SK-N-SH (cell line): ENCODE data around the gene UBFD1. TPM values are rescaled to one million over a fixed set of nuclear protein-coding genes. Genes with fewer than 3 reads are reported as not detected.

Experiments used
- CTCF ChIA-PET: fragments of 300-600, 350-600 bp; formaldehyde crosslinking; extraction: SDS; loops from one replicate; lab custom pipeline; 2021; lab: Yijun Ruan, JAX
- POLR2A ChIA-PET: fragments of 350-600 bp; sonication (Branson Sonifier 250); formaldehyde crosslinking; extraction: SDS; loops from one replicate; lab custom pipeline; 2020; ENCODE audit warnings: antibody characterized with exemption, inconsistent platforms; lab: Yijun Ruan, JAX
- DNase-seq: peaks from one replicate; pipeline ENCODE4 v3.0.0; 2012
- H2AFZ ChIP-seq: fragments of 200-600 bp; sonication (generic); 2 replicates; pipeline ENCODE4 v1.8.1; 2016; ENCODE audit warnings: antibody characterized with exemption, mild to moderate bottlenecking, low read depth
- H3F3A ChIP-seq: fragments of 200-600 bp; sonication (generic); replicated peaks from 2 replicates; pipeline ENCODE3; 2016; ENCODE audit warnings: antibody characterized with exemption, mild to moderate bottlenecking; ENCODE audit not compliant: insufficient read depth
- H3K27ac ChIP-seq, 2 experiments: fragments of 200-500 bp in 1 of 2; fragments of 200-600 bp in 1 of 2; sonication (Bioruptor generic) in 1 of 2; sonication (generic), shearing (Covaris generic) in 1 of 2; 2 replicates each; pipeline versions ENCODE4 v1.5.1 to v1.6.1; 2014 to 2016; ENCODE audit warnings: low read depth in 2 of 2, inconsistent platforms in 1 of 2, low read length in 1 of 2, mild to moderate bottlenecking in 1 of 2, mixed read lengths in 1 of 2
- H3K27me3 ChIP-seq: fragments of 200-600 bp; sonication (generic), shearing (Covaris generic); 2 replicates; pipeline ENCODE4 v1.6.1; 2016; ENCODE audit warnings: mixed run types; ENCODE audit not compliant: insufficient read depth
- H3K36me3 ChIP-seq, 2 experiments: fragments of 200-500 bp in 1 of 2; fragments of 200-600 bp in 1 of 2; sonication (Bioruptor generic) in 1 of 2; sonication (generic) in 1 of 2; replicated peaks in 1 of 2; 2 replicates each; pipeline versions ENCODE3 to v1.5.1; 2014 to 2016; ENCODE audit warnings: low read length in 1 of 2, mild to moderate bottlenecking in 1 of 2; ENCODE audit not compliant: insufficient read depth in 2 of 2, control insufficient read depth in 1 of 2
- H3K4me1 ChIP-seq, 2 experiments: fragments of 200-500 bp in 1 of 2; fragments of 200-600 bp in 1 of 2; sonication (Bioruptor generic) in 1 of 2; sonication (generic), shearing (Covaris generic) in 1 of 2; 2 replicates each; pipeline versions ENCODE4 v1.5.1 to v1.6.1; 2014 to 2016; ENCODE audit warnings: low read depth in 1 of 2, low read length in 1 of 2, mixed run types in 1 of 2; ENCODE audit not compliant: insufficient read depth in 2 of 2, control insufficient read depth in 1 of 2
- H3K4me2 ChIP-seq: fragments of 200-600 bp; sonication (generic), shearing (Covaris generic); 2 replicates; pipeline ENCODE4 v1.6.1; 2017; ENCODE audit warnings: mixed run types
- H3K4me3 ChIP-seq, 2 experiments: fragments of 200-500 bp in 1 of 2; fragments of 200-600 bp in 1 of 2; sonication (Bioruptor generic) in 1 of 2; sonication (generic), shearing (Covaris generic) in 1 of 2; 2 replicates each; pipeline versions ENCODE4 v1.5.1 to v1.8.1; 2014 to 2016; ENCODE audit warnings: low read depth in 2 of 2, inconsistent platforms in 1 of 2, low read length in 1 of 2, mild to moderate bottlenecking in 1 of 2, mixed read lengths in 1 of 2, moderate library complexity in 1 of 2
- H3K79me2 ChIP-seq: fragments of 200-600 bp; sonication (generic); 2 replicates; pipeline ENCODE4 v1.8.1; 2017; ENCODE audit warnings: mild to moderate bottlenecking; ENCODE audit not compliant: insufficient read depth
- H3K9ac ChIP-seq: fragments of 200-600 bp; sonication (generic); 2 replicates; pipeline ENCODE4 v1.6.1; 2017; ENCODE audit warnings: mixed run types
- H3K9me2 ChIP-seq: fragments of 200-600 bp; sonication (generic); 2 replicates; pipeline ENCODE4 v1.6.1; 2017; ENCODE audit warnings: mixed run types
- H3K9me3 ChIP-seq: fragments of 200-600 bp; sonication (generic); 2 replicates; pipeline ENCODE4 v1.6.1; 2017; ENCODE audit warnings: mixed run types, mild to moderate bottlenecking, moderate library complexity
- H4K20me1 ChIP-seq: fragments of 200-600 bp; sonication (generic); 2 replicates; pipeline ENCODE4 v1.6.1; 2017; ENCODE audit warnings: mild to moderate bottlenecking, mixed run types; ENCODE audit not compliant: insufficient read depth
- CTCF ChIP-seq: fragments of 200-600 bp; sonication (generic); IDR thresholded peaks from 2 replicates; pipeline ENCODE4 v1.6.1; 2017; ENCODE audit warnings: antibody characterized with exemption, mild to moderate bottlenecking, moderate library complexity
- EZH2phosphoT487 ChIP-seq: fragments of 200-600 bp; sonication (generic); IDR thresholded peaks from 2 replicates; pipeline ENCODE4 v1.6.1; 2017; ENCODE audit warnings: low read depth, mixed run types, mild to moderate bottlenecking, antibody characterized with exemption, moderate library complexity, borderline replicate concordance
- FOSL2 ChIP-seq: IDR thresholded peaks from 2 replicates; pipeline ENCODE4 v1.4.0; 2012; ENCODE audit warnings: low read depth, mild to moderate bottlenecking, moderate library complexity, borderline replicate concordance
- FOXM1 ChIP-seq: IDR thresholded peaks from 2 replicates; pipeline ENCODE4 v1.4.0; 2012; ENCODE audit warnings: low read depth, mild to moderate bottlenecking
- GABPA ChIP-seq: IDR thresholded peaks from 2 replicates; pipeline ENCODE4 v1.4.0; 2012; ENCODE audit warnings: low read depth, mild to moderate bottlenecking
- GATA2 ChIP-seq: sonication (generic); formaldehyde crosslinking; IDR thresholded peaks from 2 replicates; pipeline ENCODE4 v1.5.0; 2020; ENCODE audit warnings: mild to moderate bottlenecking, missing genetic modification reagents
- IRF3 ChIP-seq: fragments of 150-350 bp; IDR thresholded peaks from 2 replicates; pipeline ENCODE4 v1.6.1; 2016; ENCODE audit warnings: mild to moderate bottlenecking, low read depth, low read length
- JUND ChIP-seq: IDR thresholded peaks from 2 replicates; pipeline ENCODE4 v1.4.0; 2012
- MEF2A ChIP-seq: IDR thresholded peaks from 2 replicates; pipeline ENCODE4 v1.4.0; 2012; ENCODE audit warnings: low read depth, borderline replicate concordance
- NFIC ChIP-seq: IDR thresholded peaks from 2 replicates; pipeline ENCODE4 v1.4.0; 2012; ENCODE audit warnings: borderline replicate concordance
- PBX3 ChIP-seq: IDR thresholded peaks from 2 replicates; pipeline ENCODE4; 2012
- POLR2AphosphoS5 ChIP-seq: IDR thresholded peaks from 2 replicates; pipeline ENCODE4 v1.6.1; 2012; ENCODE audit warnings: low read depth, low read length
- REST ChIP-seq: IDR thresholded peaks from 2 replicates; pipeline ENCODE4 v1.6.1; 2012; ENCODE audit warnings: mild to moderate bottlenecking, low read depth, low read length, moderate library complexity
- RXRA ChIP-seq: IDR thresholded peaks from 2 replicates; pipeline ENCODE4 v1.4.0; 2012; ENCODE audit warnings: low read depth, mild to moderate bottlenecking, borderline replicate concordance
- TAF1 ChIP-seq: IDR thresholded peaks from 2 replicates; pipeline ENCODE4 v1.6.1; 2012; ENCODE audit warnings: low read depth, mild to moderate bottlenecking, low read length, moderate library complexity, borderline replicate concordance
- TCF12 ChIP-seq: IDR thresholded peaks from 2 replicates; pipeline ENCODE4 v1.4.0; 2012
- TEAD4 ChIP-seq: IDR thresholded peaks from 2 replicates; pipeline ENCODE4 v1.4.0; 2012; ENCODE audit warnings: mild to moderate bottlenecking, borderline replicate concordance; ENCODE audit not compliant: insufficient read depth
- USF1 ChIP-seq: IDR thresholded peaks from 2 replicates; pipeline ENCODE4 v1.4.0; 2012; ENCODE audit warnings: low read depth, borderline replicate concordance
- YY1 ChIP-seq: IDR thresholded peaks from 2 replicates; pipeline ENCODE4 v1.4.0; 2012; ENCODE audit warnings: low read depth, mild to moderate bottlenecking
- ZBTB33 ChIP-seq: IDR thresholded peaks from 2 replicates; pipeline ENCODE4 v1.4.0; 2012; ENCODE audit warnings: low read depth, borderline replicate concordance
- polyA plus RNA-seq, 3 experiments: library from polyadenylated mRNA; depleted of rRNA; stranded (reverse); fragments of >200 nt; gene quantifications; 2 replicates each; pipeline ENCODE4 v1.2.3, GENCODE V29; 2012

UBFD1 gene
- polyA plus RNA-seq, 1 of the 3 experiments (the other 2 are of a cell fraction): 66.1 TPM

GRCh38 chr16:23580391-23580790 lies 22.9 kb downstream of the UBFD1 start:
- Histone ChIP-seq H3K79me2 (no peaks in the 10 kb centered on the region), H3K27me3 (no peaks in the 10 kb centered on the region), H3K27ac (no peak overlapping the region), H3K4me3 (no peak overlapping the region), H3K9ac (no peak overlapping the region), H2AFZ (no peak overlapping the region), H3K4me2 (no peak overlapping the region), H3K9me2 (no peaks in the 10 kb centered on the region), H3K4me1 (no peaks in the 10 kb centered on the region), H3K9me3 (no peaks in the 10 kb centered on the region), H3F3A (peaks cover 24% of the 10 kb centered on the region), H3K36me3 (peaks cover 32 to 36% of the 10 kb centered on the region in 2 experiments), H4K20me1 (no peaks in the 10 kb centered on the region)
- POLR2A ChIA-PET: interaction anchor here (1.0 kb wide), 1 partner anchor 9 kb away, joined by 3 read pairs; no protein-coding TSS in a partner anchor
- DNase-seq: no peak
- TF ChIP-seq POLR2AphosphoS5: no peak
- no peak for TF ChIP-seq TCF12
- no peak for TF ChIP-seq EZH2phosphoT487
- no peak for TF ChIP-seq RXRA
- no peak for TF ChIP-seq YY1
- TF ChIP-seq CTCF: no peak
- no peak for TF ChIP-seq MEF2A
- TF ChIP-seq USF1: no peak
- no peak for TF ChIP-seq IRF3
- no peak for TF ChIP-seq ZBTB33
- no peak for TF ChIP-seq FOSL2
- no peak for TF ChIP-seq NFIC
- TF ChIP-seq FOXM1: no peak
- TF ChIP-seq GATA2 (CRISPR knock-in tag): no peak
- no peak for TF ChIP-seq JUND
- no peak for TF ChIP-seq REST
- TF ChIP-seq TEAD4: no peak
- TF ChIP-seq TAF1: no peak
- no peak for TF ChIP-seq PBX3
- no peak for TF ChIP-seq GABPA
- CTCF ChIA-PET: interaction anchor here (1.0 to 2.5 kb wide), 2 partner anchors 13 to 16 kb away, joined by 4 to 8 read pairs; partner anchors contain the start of gene NDUFAB1
